ENCODE data around the gene RRBP1.

RRBP1 gene

GRCh38 chr20:17614176-17614811 lies 67.7 kb downstream of the RRBP1 start:
- peak overlapping the region; percentile 97 for H3K4me2 ChIP-seq
- peak overlapping the region; percentile 82 for H3K9ac ChIP-seq
- no peaks in the 10 kb centered on the region for H3K27me3 ChIP-seq
- no peak for TF ChIP-seq Cebpa-rat (IDR thresholded peaks at IDR 0.05)
- H3K36me3 ChIP-seq: peaks cover 21% of the 10 kb centered on the region
- H3K27ac ChIP-seq: peak overlapping the region; percentile 93
- H4K20me1 ChIP-seq: peaks cover 5% of the 10 kb centered on the region; the same call in 1 of the 2 replicates
- H3K9me3 ChIP-seq: no peaks in the 10 kb centered on the region
- H3K4me1 ChIP-seq: peaks cover 98% of the 10 kb centered on the region
- H3K4me3 ChIP-seq: peak overlapping the region; percentile 65

- H3K4me1 ChIP-seq: peaks cover 97% of the 10 kb centered on the region
- peak overlapping the region; percentile 65 for H3K4me3 ChIP-seq
- peaks cover 13% of the 10 kb centered on the region for H3K36me3 ChIP-seq
- H3K27me3 ChIP-seq: no peaks in the 10 kb centered on the region
- no peaks in the 10 kb centered on the region for H3K9me3 ChIP-seq
- peak overlapping the region; percentile 82 for H3K9ac ChIP-seq
- H3K4me2 ChIP-seq: peak overlapping the region; percentile 97
- H4K20me1 ChIP-seq: no peaks in the 10 kb centered on the region; the same call in 1 of the 2 replicates
- peak overlapping the region; percentile 93 for H3K27ac ChIP-seq
- no peak for TF ChIP-seq Cebpa-rat (IDR thresholded peaks at IDR 0.05)
These were observed 68.5 kb downstream of the RRBP1 start for GRCh38 chr20:17613328-17614175.

GRCh38 chr20:17612992-17613327 lies 69.1 kb downstream of the RRBP1 start:
- Histone ChIP-seq H4K20me1 (no peaks in the 10 kb centered on the region; the same call in 1 of the 2 replicates), H3K27me3 (no peaks in the 10 kb centered on the region), H3K4me3 (peak overlapping the region; percentile 65), H3K4me1 (peaks cover 91% of the 10 kb centered on the region), H3K27ac (peak overlapping the region; percentile 93), H3K9ac (peak overlapping the region; percentile 82), H3K36me3 (peaks cover 12% of the 10 kb centered on the region), H3K4me2 (peak overlapping the region; percentile 97), H3K9me3 (no peaks in the 10 kb centered on the region)
- TF ChIP-seq Cebpa-rat (IDR thresholded peaks at IDR 0.05): no peak

- H3K4me2 ChIP-seq: peak overlapping the region; percentile 97
- no peak for TF ChIP-seq Cebpa-rat (IDR thresholded peaks at IDR 0.05)
- peaks cover 14% of the 10 kb centered on the region; the same call in 1 of the 2 replicates for H3K36me3 ChIP-seq
- peak overlapping the region; percentile 82 for H3K9ac ChIP-seq
- H3K27ac ChIP-seq: peak overlapping the region; percentile 93
- no peaks in the 10 kb centered on the region for H3K9me3 ChIP-seq
- no peaks in the 10 kb centered on the region; the same call in 1 of the 2 replicates for H4K20me1 ChIP-seq
- H3K27me3 ChIP-seq: no peaks in the 10 kb centered on the region
- H3K4me3 ChIP-seq: peak overlapping the region; percentile 65
- peaks cover 86% of the 10 kb centered on the region for H3K4me1 ChIP-seq
These were observed 69.6 kb downstream of the RRBP1 start for GRCh38 chr20:17612287-17612991.

- no peak for TF ChIP-seq Cebpa-rat (IDR thresholded peaks at IDR 0.05)
- Histone ChIP-seq H3K36me3 (peaks cover 11% of the 10 kb centered on the region; the same call in 1 of the 2 replicates), H3K27ac (peak overlapping the region; percentile 93), H3K4me2 (peak overlapping the region; percentile 97), H3K9ac (peak overlapping the region; percentile 82), H3K9me3 (no peaks in the 10 kb centered on the region), H3K4me1 (peaks cover 78% of the 10 kb centered on the region), H3K4me3 (peak overlapping the region; percentile 65), H4K20me1 (no peaks in the 10 kb centered on the region), H3K27me3 (no peaks in the 10 kb centered on the region)
These were observed 70.3 kb downstream of the RRBP1 start for GRCh38 chr20:17611540-17612286.

GRCh38 chr20:17611290-17611539 lies 70.8 kb downstream of the RRBP1 start:
- Histone ChIP-seq H3K4me2 (peak overlapping the region; percentile 97), H3K27ac (peak overlapping the region; percentile 93), H3K9ac (peak overlapping the region; percentile 82), H3K4me1 (peaks cover 73% of the 10 kb centered on the region), H4K20me1 (no peaks in the 10 kb centered on the region), H3K9me3 (no peaks in the 10 kb centered on the region), H3K4me3 (peak overlapping the region; percentile 65), H3K36me3 (peaks cover 11% of the 10 kb centered on the region; the same call in 1 of the 2 replicates), H3K27me3 (no peaks in the 10 kb centered on the region)
- no peak for TF ChIP-seq Cebpa-rat (IDR thresholded peaks at IDR 0.05)

GRCh38 chr20:17610566-17611289 lies 71.3 kb downstream of the RRBP1 start:
- Histone ChIP-seq H3K4me1 (peaks cover 69% of the 10 kb centered on the region), H3K4me3 (peak overlapping the region; percentile 65), H4K20me1 (no peaks in the 10 kb centered on the region), H3K9ac (peak overlapping the region; percentile 82), H3K27me3 (no peaks in the 10 kb centered on the region), H3K4me2 (peak overlapping the region; percentile 97), H3K27ac (peak overlapping the region; percentile 93), H3K9me3 (no peaks in the 10 kb centered on the region), H3K36me3 (peaks cover 11% of the 10 kb centered on the region; the same call in 1 of the 2 replicates)
- TF ChIP-seq Cebpa-rat (IDR thresholded peaks at IDR 0.05): no peak

- H3K4me3 ChIP-seq: no peak overlapping the region
- H3K4me1 ChIP-seq: peaks cover 60% of the 10 kb centered on the region
- no peaks in the 10 kb centered on the region for H4K20me1 ChIP-seq
- peak overlapping the region; percentile 97 for H3K4me2 ChIP-seq
- H3K9me3 ChIP-seq: no peaks in the 10 kb centered on the region
- peak overlapping the region; percentile 93 for H3K27ac ChIP-seq
- TF ChIP-seq Cebpa-rat (IDR thresholded peaks at IDR 0.05): no peak
- H3K27me3 ChIP-seq: no peaks in the 10 kb centered on the region
- peaks cover 17% of the 10 kb centered on the region for H3K36me3 ChIP-seq
- peak overlapping the region; percentile 82; the same call in 1 of the 2 replicates for H3K9ac ChIP-seq
These were observed 72.1 kb downstream of the RRBP1 start for GRCh38 chr20:17609811-17610377.
